Activated CD8-positive, alpha-beta memory T cell treated with anti-CD3 and anti-CD28 coated beads, Interleukin-2, amount 50 U/mL, for 48 hours (primary cell): Measurements from ENCODE around the gene SMIM35.

Experiments
- DNase-seq: peaks from one replicate; pipeline ENCODE4 v3.0.0-alpha.2; 2020

SMIM35 gene

DNA sequence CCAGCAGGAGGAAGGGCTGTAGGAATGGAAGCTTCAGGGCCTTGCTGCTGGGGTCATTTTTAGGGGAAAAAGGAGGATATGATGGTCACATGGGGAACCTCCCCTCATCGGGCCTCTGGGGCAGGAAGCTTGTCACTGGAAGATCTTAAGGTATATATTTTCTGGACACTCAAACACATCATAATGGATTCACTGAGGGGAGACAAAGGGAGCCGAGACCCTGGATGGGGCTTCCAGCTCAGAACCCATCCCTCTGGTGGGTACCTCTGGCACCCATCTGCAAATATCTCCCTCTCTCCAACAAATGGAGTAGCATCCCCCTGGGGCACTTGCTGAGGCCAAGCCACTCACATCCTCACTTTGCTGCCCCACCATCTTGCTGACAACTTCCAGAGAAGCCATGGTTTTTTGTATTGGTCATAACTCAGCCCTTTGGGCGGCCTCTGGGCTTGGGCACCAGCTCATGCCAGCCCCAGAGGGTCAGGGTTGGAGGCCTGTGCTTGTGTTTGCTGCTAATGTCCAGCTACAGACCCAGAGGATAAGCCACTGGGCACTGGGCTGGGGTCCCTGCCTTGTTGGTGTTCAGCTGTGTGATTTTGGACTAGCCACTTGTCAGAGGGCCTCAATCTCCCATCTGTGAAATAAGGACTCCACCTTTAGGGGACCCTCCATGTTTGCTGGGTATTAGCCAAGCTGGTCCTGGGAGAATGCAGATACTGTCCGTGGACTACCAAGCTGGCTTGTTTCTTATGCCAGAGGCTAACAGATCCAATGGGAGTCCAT is 86.5 kb downstream of the SMIM35 start:
- no peak for DNase-seq

DNA sequence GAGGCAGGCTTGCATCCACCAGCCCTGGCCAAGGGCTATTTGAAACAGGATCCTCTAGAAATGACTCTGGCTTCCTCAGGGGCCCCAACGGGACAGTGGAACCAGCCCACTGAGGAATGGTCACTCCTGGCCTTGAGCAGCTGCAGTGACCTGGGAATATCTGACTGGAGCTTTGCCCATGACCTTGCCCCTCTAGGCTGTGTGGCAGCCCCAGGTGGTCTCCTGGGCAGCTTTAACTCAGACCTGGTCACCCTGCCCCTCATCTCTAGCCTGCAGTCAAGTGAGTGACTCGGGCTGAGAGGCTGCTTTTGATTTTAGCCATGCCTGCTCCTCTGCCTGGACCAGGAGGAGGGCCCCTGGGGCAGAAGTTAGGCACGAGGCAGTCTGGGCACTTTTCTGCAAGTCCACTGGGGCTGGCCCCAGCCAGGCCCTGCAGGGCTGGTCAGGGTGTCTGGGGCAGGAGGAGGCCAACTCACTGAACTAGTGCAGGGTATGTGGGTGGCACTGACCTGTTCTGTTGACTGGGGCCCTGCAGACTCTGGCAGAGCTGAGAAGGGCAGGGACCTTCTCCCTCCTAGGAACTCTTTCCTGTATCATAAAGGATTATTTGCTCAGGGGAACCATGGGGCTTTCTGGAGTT is 87.3 kb downstream of the SMIM35 start:
- no peak for DNase-seq

DNA sequence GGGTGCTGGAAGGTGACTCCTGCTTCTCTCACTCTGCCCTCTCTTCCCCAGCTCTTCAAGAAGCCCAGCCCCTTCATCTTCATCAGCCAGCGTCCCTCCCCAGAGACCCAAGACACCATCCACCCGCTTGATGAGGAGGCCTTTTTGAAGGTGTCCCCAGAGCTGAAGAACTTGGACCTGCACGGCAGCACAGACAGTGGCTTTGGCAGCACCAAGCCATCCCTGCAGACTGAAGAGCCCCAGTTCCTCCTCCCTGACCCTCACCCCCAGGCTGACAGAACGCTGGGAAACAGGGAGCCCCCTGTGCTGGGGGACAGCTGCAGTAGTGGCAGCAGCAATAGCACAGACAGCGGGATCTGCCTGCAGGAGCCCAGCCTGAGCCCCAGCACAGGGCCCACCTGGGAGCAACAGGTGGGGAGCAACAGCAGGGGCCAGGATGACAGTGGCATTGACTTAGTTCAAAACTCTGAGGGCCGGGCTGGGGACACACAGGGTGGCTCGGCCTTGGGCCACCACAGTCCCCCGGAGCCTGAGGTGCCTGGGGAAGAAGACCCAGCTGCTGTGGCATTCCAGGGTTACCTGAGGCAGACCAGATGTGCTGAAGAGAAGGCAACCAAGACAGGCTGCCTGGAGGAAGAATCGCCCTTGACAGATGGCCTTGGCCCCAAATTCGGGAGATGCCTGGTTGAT is 88.0 kb downstream of the SMIM35 start:
- peak; percentile 57 for DNase-seq

DNA sequence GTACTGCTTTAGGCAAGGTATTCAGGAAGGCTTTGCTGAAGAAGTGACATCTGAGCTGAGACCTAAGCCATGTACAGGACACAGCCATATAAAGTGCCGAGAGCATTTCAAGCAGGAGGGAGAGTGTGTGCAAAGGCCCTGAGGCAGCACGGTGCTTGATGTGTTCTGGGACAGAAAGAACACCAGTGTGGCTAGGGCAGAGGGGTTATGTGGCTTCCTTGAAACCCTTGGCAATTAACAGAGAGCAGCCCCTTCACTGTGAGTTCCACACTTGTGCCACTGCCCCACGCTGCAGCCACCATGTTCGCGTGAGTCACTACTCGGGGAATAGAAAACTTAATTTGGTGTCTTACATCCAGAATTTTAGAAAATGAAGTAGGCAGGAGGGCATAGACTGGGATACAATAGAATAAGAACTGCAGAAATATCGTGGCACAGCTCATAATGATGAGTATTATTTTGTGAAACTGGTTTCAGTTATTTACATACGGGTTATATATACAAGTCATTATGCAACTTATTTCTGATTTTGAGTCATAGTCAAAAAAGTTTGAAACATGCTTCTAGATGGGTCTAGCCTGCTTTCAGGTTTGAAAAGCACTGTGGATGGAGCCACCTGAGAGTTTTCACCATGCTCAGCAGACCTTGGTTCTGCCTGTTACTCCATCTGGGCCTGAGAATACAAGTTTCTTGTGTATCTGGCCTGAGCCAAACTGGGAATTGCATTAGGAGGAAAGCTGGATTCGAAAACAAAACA is 88.8 kb downstream of the SMIM35 start:
- DNase-seq: peak; percentile 76

DNA sequence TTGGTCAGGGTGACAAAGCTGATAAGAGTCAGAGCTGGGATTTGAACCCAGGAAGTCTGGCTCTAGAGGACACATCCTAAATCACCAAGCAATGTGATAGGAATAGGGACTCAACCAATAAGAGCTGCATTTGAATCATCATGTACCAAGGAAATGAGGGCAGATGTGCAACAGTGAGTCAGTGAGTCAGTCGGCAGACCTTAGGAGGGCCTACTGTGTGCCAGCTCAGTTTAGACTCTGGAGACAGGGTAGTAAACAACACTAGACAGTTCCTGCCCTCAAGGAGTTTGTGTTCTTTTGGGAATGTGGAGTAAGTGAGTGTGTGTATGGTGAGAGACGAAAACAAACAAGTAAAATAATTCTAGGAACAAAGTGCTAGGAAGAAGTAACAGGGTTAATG is 89.4 kb downstream of the SMIM35 start:
- peak; percentile 52 for DNase-seq

DNA sequence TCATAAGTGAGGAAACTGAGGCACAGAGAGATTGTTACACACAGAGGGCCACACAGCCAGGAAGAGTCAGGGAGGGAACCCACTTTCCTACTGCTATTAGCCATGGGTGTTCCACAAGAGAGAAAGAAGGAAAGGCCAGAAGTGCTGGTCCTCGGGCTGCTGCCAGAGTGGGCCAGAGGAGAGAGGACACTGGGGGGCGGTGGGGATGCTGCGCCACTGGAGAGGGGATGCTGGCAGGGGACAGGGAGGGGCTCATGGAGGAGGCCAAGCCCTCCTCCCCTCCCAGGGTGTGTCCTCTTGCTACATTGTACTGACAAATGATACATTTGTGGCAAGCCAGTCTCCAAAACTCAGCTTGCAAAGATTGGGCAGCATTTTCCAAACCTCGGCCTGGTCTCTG is 90.7 kb downstream of the SMIM35 start:
- peak; percentile 52 for DNase-seq

DNA sequence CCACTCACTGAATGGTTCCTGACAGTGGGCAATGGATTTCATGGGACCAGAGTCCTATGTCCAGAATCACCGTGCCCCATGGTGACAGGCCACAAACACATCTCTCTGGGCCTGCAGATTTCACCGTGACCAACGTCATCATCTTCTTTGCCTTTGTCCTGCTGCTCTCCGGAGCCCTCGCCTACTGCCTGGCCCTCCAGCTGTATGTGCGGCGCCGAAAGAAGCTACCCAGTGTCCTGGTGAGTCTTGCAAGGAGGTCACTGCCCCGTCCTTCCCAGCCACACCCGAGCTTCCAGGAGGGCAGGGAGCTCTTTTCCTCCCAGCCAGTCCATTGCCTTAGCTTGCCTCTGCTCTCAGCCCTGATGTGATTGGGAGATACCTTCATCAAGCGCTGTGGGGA is 91.3 kb downstream of the SMIM35 start:
- no peak for DNase-seq

DNA sequence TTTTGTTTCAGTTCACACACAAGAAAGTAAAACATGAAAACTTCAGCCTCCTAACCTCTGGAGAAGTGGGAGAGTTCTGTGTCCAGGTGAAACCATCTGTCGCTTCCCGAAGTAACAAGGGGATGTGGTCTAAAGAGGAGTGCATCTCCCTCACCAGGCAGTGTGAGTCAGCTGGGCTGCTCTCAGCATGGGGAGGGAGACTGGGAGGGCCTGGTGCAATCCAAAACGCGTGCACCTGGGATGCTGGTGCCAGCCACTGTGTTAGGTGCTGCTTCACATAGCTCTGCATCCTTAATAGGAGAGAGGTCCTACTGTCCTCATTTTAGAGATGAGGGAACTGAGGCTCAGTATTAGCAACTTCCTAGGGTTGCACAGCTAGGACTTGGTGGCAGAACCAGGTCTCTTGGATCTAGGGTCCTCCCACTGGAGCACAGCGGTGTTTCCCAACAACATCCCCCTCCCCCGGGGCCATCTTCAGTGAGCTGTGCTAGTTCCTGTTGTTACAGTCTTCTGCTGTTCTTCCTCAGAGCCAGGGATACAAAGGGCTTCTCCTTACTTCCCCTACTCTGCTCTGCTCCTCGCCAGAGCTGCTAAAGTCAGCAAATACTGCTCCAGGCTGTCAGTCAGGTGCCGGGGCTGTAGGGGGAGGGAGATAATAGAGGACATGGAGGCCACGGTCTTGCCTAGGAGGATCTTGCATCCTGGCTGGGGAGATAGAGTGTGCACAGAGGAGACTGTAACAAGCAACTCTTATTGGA is 92.6 kb downstream of the SMIM35 start:
- DNase-seq: no peak

DNA sequence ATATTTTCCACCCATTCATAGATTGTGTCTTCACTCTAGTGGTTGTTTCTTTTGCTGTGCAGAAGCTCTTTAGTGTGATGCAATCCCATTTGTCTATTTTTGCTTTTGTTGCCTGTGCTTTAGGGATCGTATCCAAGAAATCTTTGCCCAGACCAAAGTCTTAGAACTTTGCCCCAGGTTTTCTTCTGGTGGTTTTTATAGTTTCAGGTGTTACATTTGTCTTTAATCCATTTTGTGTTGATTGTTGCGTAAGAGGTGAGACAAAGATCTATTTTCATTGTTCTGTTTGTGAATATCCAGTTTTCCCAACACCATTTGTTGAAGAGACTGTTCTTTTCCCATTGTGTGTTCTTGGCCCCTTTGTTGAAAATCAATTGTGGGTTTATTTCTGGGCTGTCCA is 94.1 kb downstream of the SMIM35 start:
- no peak for DNase-seq

DNA sequence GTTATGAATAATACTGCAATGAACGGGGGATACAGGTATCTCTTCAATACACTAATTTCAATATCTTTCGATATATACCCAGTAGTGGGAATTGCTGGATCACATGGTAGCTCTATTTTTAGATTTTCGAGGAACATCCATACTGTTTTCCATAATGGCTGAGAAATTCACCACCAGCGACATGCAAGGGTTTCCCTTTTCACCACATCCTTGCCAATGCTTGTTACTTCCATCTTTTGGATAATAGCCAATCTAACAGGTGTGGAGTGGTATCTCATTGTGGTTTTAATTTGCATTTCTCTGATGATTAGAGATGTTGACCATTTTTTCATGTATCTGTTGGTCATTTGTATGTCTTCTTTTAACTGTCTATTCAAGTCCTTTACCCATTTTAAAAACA is 94.6 kb downstream of the SMIM35 start:
- no peak for DNase-seq

DNA sequence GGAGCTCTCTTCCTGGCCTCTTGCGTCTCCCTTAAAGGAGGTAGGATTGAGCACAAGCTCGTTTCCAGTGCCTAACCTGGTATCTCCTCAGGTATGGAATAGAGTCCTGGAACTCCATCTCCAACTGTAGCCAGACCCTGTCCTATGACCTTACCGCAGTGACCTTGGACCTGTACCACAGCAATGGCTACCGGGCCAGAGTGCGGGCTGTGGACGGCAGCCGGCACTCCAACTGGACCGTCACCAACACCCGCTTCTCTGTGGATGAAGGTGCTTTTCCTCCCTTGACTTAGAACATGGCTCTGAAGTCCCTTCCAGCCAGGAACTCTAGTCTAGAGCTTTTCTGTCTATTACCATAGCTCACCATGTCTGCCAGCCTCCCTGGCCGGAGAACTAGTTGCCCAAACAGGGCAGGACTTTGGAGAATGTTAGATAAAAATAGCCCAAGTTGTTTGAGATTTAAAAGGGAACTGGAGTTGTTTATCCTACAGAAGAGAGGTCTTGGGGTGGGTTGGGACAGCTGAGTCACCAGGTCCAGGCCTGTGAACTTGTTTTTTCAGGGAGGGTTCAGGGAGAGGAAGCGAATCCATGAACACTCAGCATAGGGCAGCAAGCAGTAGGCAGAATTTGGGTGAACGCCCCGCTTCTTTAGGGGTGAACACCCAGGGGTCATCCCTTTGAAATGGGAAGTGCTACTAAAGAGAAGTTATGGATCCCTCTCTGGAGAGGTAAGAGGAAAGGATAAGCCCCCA is 97.2 kb downstream of the SMIM35 start:
- DNase-seq: no peak

DNA sequence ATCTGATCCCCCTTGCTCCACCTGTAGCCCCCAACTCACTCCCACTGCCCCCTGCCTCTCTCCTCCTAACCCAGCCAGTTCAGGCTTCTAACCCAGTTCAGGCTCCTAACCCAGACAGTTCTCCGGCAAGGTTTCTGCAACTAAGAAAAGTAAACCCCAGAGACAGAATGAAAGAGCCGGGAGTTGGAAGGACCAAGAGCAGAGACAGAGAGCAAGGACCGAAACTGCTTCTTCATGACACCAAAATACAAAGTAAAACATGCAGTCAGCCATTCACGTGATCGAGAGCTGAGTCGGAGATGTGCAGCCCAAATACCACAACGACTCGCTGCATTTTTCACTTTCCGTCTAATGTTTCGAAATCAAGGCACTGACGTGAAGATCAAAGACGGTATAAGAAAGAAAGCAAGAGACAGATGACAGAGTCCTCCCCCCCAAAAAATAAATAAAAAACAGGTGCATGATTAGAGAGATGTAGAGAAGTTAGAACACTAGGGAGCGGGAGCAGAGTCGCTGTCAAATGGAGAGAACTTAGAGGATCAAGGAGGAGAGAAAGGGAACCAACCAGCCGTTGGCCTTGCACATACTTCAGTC is 99.7 kb downstream of the SMIM35 start:
- DNase-seq: peak; percentile 70

DNA sequence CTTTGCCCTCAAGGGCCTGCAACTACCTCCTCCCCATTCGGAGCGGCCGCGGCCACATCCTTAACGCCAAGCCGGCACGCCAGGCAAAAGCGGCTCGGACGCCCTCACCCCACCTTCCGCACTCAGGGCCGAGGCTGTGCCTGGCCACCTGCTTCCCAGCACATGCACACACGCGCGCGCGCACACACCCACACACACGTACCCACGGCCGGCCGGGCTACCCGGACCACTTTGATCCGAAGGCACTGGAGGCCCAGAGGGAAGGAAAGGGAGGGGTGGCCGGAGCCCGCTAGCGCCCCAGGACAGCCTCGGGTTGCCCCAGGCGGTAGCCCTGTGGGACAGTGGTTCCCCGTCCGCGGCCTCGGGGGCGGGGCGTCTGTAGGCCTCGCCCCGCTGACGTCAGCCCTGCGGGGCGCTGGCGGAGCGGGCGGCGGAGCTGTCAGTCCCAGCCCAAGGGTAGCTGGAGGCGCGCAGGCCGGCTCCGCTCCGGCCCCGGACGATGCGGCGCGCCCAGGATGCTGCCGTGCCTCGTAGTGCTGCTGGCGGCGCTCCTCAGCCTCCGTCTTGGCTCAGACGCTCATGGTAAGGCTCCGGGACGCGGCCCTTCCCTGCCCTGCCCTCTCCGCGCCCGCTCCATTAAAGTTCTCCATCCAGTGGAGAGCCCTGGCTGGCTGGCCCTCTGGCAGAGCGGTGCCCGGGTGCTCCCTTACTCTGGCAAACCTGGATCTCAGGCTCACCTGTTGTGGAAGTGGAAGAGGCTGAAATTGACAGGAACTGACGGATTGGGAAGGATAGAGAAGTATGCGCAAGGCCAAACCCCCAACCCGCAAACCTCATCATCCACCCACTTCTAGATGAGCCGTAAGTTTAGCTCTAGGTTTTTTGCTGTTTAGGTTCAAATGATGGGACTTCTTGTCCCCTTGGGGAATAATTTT is 100.5 kb downstream of the SMIM35 start, which contains the start of gene IL10RA:
Gene IL10RA, plus strand, starts transcription at position 442 of the 935 bp plus-strand sequence. Its CDS starts 74 bp downstream, at position 516.
- peak; percentile 95 for DNase-seq

DNA sequence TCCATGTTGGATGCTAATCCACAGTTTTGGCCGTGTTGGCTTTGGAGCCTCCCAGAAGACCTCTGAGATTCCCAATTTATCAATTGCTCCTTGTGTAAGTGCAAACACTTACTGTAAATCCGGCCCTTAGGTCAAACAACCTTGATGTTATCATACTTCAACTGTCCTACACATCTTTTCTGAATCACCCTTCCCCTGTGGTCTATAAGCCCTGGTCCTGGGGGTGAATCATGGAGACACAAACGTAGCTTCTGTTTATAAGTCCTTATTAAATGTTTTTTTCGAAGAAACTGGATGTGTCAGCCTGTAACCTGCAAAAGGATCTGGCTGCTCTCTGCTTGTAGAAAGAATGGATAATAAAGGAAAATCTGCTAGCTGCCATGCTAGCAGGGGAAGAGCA is 102.3 kb downstream of the SMIM35 start:
- no peak for DNase-seq

DNA sequence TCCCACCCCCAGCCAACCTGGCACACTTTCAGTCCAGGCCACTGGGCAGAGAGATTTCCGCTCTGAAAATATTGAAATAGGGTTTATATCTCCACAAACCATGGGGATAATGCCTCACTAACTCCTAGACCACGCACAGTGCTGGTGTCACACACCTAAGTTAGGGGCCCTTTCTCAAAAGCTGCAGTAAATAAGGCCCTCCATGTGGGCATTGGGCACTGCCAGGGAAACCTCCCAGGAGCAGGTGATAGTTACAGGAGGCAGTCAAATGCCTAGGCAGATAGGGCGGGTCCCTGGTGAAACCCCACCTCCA is 103.6 kb downstream of the SMIM35 start:
- DNase-seq: no peak

DNA sequence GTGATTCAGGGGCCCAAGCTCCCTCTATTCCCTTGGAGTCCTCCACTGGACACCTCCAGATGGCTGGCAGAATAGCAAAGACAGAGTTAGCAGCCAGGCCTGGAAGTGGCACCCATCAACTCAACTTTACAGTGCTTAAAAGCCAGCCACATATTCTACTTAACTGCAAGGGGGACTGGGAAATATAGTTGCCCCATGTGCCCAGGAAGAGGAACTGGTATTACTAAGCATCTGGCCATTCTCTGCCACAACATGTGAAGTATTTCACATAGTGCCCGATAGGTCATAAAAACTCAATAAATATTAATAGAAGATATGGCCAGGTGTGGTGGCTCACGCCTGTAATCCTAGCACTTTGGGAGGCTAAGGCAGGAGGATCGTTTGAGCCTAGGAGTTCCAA is 106.0 kb downstream of the SMIM35 start:
- no peak for DNase-seq

DNA sequence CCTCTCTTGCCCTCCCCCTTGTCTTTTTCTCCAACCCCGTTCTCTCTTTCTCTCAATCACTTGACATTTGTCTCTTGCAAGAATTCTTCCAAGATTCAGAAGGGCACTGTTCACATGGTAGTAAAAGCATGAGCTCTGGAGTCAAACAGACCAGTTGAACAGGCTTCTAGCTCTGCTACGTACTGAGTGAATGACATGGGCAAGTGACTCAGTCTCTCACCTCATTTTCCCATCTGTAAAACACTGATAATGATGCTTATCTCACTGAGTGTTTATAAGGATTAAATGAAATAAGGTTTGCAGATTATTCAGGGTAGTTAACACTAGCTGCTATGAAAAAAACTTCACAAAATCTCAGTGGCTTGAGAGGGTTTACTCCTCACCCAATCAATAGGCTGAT is 106.5 kb downstream of the SMIM35 start:
- DNase-seq: no peak

DNA sequence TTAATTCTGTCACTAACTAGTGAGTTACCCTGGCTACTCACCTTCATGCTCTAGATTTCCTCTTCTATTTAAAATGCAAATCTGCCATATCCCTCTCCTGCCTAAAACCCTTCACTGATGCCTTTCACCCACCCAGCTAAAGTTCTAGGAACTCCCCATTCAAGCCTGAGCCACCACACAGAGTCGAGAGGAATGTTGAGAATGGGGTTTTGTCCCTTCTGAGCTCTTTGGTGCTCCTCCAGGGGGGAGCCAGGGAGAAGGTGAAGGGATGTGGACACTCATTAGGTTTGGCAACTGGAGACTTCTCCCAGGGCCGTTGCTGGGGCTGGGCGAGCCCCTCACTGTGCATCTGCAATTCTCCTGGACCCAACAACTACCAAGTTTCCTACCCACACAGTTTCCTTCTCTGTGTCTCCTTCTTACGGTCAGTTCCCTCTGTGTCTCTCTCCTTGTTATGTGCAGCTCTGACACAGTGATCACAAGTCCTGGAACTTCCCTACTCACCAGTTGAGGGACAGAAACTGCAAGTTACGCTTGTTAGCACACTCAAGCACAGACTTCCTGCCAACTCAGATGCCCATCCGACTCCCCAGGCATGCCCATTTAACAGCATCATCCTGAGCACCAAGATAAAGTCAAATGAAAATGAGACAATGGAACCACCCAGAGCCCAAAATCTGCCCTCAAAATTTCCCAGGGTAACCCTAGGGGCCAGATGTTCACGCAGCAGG is 107.1 kb downstream of the SMIM35 start:
- peak; percentile 61 for DNase-seq

DNA sequence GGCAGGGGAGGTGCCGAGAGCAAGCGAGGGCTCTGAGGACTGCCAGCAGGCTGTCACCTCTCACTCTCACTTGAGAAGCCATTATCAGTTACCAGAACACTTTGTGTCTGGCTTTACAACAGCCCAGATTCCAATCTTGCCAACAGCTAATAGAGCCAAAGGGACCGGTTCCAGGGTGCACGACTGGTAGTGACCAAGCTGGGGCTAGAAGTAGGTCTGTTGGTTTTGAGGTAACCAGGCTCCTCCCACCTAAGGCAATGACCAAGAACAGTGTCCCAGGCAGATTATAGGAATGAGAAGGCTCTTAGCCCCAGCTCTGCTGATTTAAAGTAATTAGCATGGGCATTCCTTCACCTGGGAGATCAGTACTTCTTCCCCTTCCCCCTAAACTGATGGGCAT is 107.8 kb downstream of the SMIM35 start:
- DNase-seq: no peak
